Endodermal cell (in vitro differentiated cells): Measurements from ENCODE around the gene MN1. TPM values are rescaled to one million over a fixed set of nuclear protein-coding genes. Genes with fewer than 3 reads are reported as not detected.
"Not testable (repeated sequence)": the region's sequence is repeated elsewhere in the genome, so short reads cannot be mapped to it uniquely, and the experiment has no call there.

Experiments used
- DNase-seq: peaks from one replicate; pipeline ENCODE4 v3.0.0-alpha.2; 2017
- H3K27ac ChIP-seq: 2 replicates; pipeline ENCODE4 v1.5.1; 2013; ENCODE audit warnings: mild to moderate bottlenecking, low read depth, low read length, moderate library complexity
- H3K27me3 ChIP-seq: 2 replicates; pipeline ENCODE4 v1.6.1; 2013; ENCODE audit warnings: mild to moderate bottlenecking, low read length, moderate library complexity; ENCODE audit not compliant: insufficient read depth, control insufficient read depth, poor library complexity, severe bottlenecking
- H3K36me3 ChIP-seq: 2 replicates; pipeline ENCODE4 v1.7.0; 2013; ENCODE audit warnings: mild to moderate bottlenecking, low read length, moderate library complexity; ENCODE audit not compliant: control insufficient read depth, insufficient read depth
- H3K4me1 ChIP-seq: one replicate; pipeline ENCODE4 v1.7.0; 2013; ENCODE audit warnings: low read length; ENCODE audit not compliant: control insufficient read depth, insufficient read depth
- H3K4me3 ChIP-seq: 2 replicates; pipeline ENCODE4 v1.5.1; 2013; ENCODE audit warnings: mild to moderate bottlenecking, low read length, moderate library complexity
- H3K9ac ChIP-seq: 2 replicates; pipeline ENCODE4 v1.6.1; 2013; ENCODE audit warnings: mild to moderate bottlenecking, low read length, moderate library complexity; ENCODE audit not compliant: poor library complexity, severe bottlenecking; ENCODE audit errors: extremely low read depth
- H3K9me3 ChIP-seq: 2 replicates; pipeline ENCODE4 v1.6.1; 2013; ENCODE audit warnings: mild to moderate bottlenecking, low read length, moderate library complexity; ENCODE audit not compliant: control insufficient read depth
- H3K27ac Mint-ChIP-seq: 2 replicates; pipeline ENCODE4 v1.8.0; 2020; ENCODE audit warnings: mixed read lengths
- H3K27me3 Mint-ChIP-seq: 2 replicates; pipeline ENCODE4 v1.8.0; 2021; ENCODE audit warnings: mild to moderate bottlenecking, mixed read lengths; ENCODE audit not compliant: insufficient read depth
- H3K36me3 Mint-ChIP-seq: 2 replicates; pipeline ENCODE4 v1.8.0; 2020; ENCODE audit warnings: low read depth, mixed read lengths
- H3K4me1 Mint-ChIP-seq: 2 replicates; pipeline ENCODE4 v1.8.0; 2020; ENCODE audit warnings: mixed read lengths
- H3K4me3 Mint-ChIP-seq: 2 replicates; pipeline ENCODE4 v1.8.0; 2020; ENCODE audit warnings: mild to moderate bottlenecking, moderate library complexity, mixed read lengths
- H3K9me3 Mint-ChIP-seq: 2 replicates; pipeline ENCODE4 v1.8.0; 2020; ENCODE audit warnings: mild to moderate bottlenecking, mixed read lengths
- CTCF ChIP-seq: fragments of 200-600 bp; sonication (generic); conservative IDR thresholded peaks from 2 replicates; pipeline ENCODE4 v1.5.0; 2021; ENCODE audit warnings: antibody characterized with exemption, mild to moderate bottlenecking
- WGBS, 2 experiments: methylation state at CpG; one replicate each; pipeline versions ENCODE4 v1.1.5 to v1.1.7; 2013; ENCODE audit warnings: missing lambda C conversion rate in 2 of 2, mixed read lengths in 1 of 2; ENCODE audit not compliant: insufficient coverage in 1 of 2, insufficient read length in 1 of 2; 5-methylcytosine and 5-hydroxymethylcytosine counted together
- total RNA-seq, 2 donors: library from RNA; stranded (reverse); fragmentation: NEBNext Ultra II Directional in 1 of 2; extraction: Animal tissue kit (Norgen Biotek cat#: 25700) in 1 of 2; gene quantifications; 2 replicates in 1 of 2; 3 replicates in 1 of 2; pipeline ENCODE4 v1.2.1, GENCODE V29; 2021

The MN1 gene
- total RNA-seq, 2 donors from 2014 or later = 4.4 to 17.8 TPM

- H3K9me3 ChIP-seq = peaks cover 3% of the 10 kb centered on the region
- H3K36me3 Mint-ChIP-seq = peaks cover 10% of the 10 kb centered on the region
- H3K9me3 Mint-ChIP-seq = peaks cover 5% of the 10 kb centered on the region
- H3K4me3 ChIP-seq = no peak overlapping the region
- H3K27me3 ChIP-seq = no peaks in the 10 kb centered on the region
- peaks cover 57% of the 10 kb centered on the region for H3K4me1 Mint-ChIP-seq
- 96 to 99% methylated on average over 7 of the region's 7 CpGs for WGBS, 2 experiments
- no peak overlapping the region for H3K27ac Mint-ChIP-seq
- TF ChIP-seq CTCF = no peak
- H3K4me3 Mint-ChIP-seq = no peak overlapping the region
- no peaks in the 10 kb centered on the region for H3K27me3 Mint-ChIP-seq
- peaks cover 13% of the 10 kb centered on the region for H3K4me1 ChIP-seq
- no peak overlapping the region for H3K27ac ChIP-seq
- no peak for DNase-seq
- no peak overlapping the region for H3K9ac ChIP-seq
- no peaks in the 10 kb centered on the region for H3K36me3 ChIP-seq
These were observed 55.7 kb downstream of the MN1 start for GRCh38 chr22:27745809-27746208.

GRCh38 chr22:27745154-27745553 lies 56.4 kb downstream of the MN1 start:
- WGBS, 2 experiments = 77% methylated on average over 4 of the region's 4 CpGs; no CpG with 5 or more reads in 1 of the 2 experiments
- H3K4me1 Mint-ChIP-seq = peaks cover 51% of the 10 kb centered on the region
- H3K27me3 Mint-ChIP-seq = no peaks in the 10 kb centered on the region

GRCh38 chr22:27744078-27744477 lies 57.5 kb downstream of the MN1 start:
- not testable (repeated sequence) for H3K9me3 ChIP-seq, H3K9ac ChIP-seq, H3K27ac ChIP-seq, H3K4me3 ChIP-seq, H3K27me3 ChIP-seq, H3K4me1 ChIP-seq, H3K27me3 Mint-ChIP-seq, DNase-seq, H3K36me3 ChIP-seq
- 10 to 15% methylated on average over 5 to 13 of the region's 15 CpGs for WGBS, 2 experiments
- H3K4me3 Mint-ChIP-seq = peak overlapping the region; percentile 70
- peaks cover 15% of the 10 kb centered on the region for H3K9me3 Mint-ChIP-seq
- peaks cover 23% of the 10 kb centered on the region for H3K36me3 Mint-ChIP-seq
- peak overlapping the region; percentile 93 for H3K27ac Mint-ChIP-seq
- peaks cover 40% of the 10 kb centered on the region for H3K4me1 Mint-ChIP-seq

More at GRCh38 chr22:27745154-27745553, 56.4 kb downstream of the MN1 start:
- peaks cover 13% of the 10 kb centered on the region for H3K4me1 ChIP-seq
- no peak overlapping the region for H3K4me3 ChIP-seq
- TF ChIP-seq CTCF = no peak
- no peak overlapping the region for H3K27ac ChIP-seq
- H3K27ac Mint-ChIP-seq = peak overlapping the region; percentile 52
- no peaks in the 10 kb centered on the region for H3K36me3 ChIP-seq
- no peaks in the 10 kb centered on the region for H3K27me3 ChIP-seq
- peaks cover 15% of the 10 kb centered on the region for H3K36me3 Mint-ChIP-seq
- H3K9me3 Mint-ChIP-seq = peaks cover 12% of the 10 kb centered on the region
- no peak overlapping the region for H3K9ac ChIP-seq
- no peak overlapping the region for H3K4me3 Mint-ChIP-seq
- H3K9me3 ChIP-seq = peaks cover 8% of the 10 kb centered on the region
- DNase-seq = no peak

- Histone ChIP-seq H3K4me1 (no peaks in the 10 kb centered on the region), H3K9me3 (peaks cover 23% of the 10 kb centered on the region), H3K27ac (no peak overlapping the region), H3K4me3 (peak overlapping the region; percentile 17), H3K36me3 (no peaks in the 10 kb centered on the region), H3K9ac (no peak overlapping the region), H3K27me3 (no peaks in the 10 kb centered on the region)
- H3K27ac Mint-ChIP-seq = no peak overlapping the region
- H3K27me3 Mint-ChIP-seq = no peaks in the 10 kb centered on the region
- peaks cover 29% of the 10 kb centered on the region for H3K4me1 Mint-ChIP-seq
- H3K4me3 Mint-ChIP-seq = no peak overlapping the region
- no peak for TF ChIP-seq CTCF
- DNase-seq = no peak
- WGBS, 2 experiments = 94 to 100% methylated on average over 2 to 3 of the region's 3 CpGs
- H3K9me3 Mint-ChIP-seq = peaks cover 26% of the 10 kb centered on the region
- peaks cover 41% of the 10 kb centered on the region for H3K36me3 Mint-ChIP-seq
These were observed 61.3 kb downstream of the MN1 start for GRCh38 chr22:27740202-27740748.
